Ishikawa (cell line): Measurements from ENCODE around the gene MYO7A.

ENCODE experiments used
- CEBPB ChIP-seq: IDR thresholded peaks from 2 replicates; pipeline ENCODE4 v1.6.1; 2012
- FOXM1 ChIP-seq: IDR thresholded peaks from 2 replicates; pipeline ENCODE4 v1.6.1; 2012; ENCODE audit warnings: low read depth, borderline replicate concordance
- NFIC ChIP-seq: IDR thresholded peaks from 2 replicates; pipeline ENCODE4 v1.6.1; 2012
- RAD21 ChIP-seq: IDR thresholded peaks from 2 replicates; pipeline ENCODE4 v1.6.1; 2012; ENCODE audit warnings: low read depth
- TCF12 ChIP-seq: IDR thresholded peaks from 2 replicates; pipeline ENCODE4 v1.6.1; 2012; ENCODE audit warnings: low read depth
- TEAD4 ChIP-seq: IDR thresholded peaks from 2 replicates; pipeline ENCODE4 v1.6.1; 2012
- YY1 ChIP-seq: IDR thresholded peaks from 2 replicates; pipeline ENCODE4 v1.6.1; 2012; ENCODE audit warnings: low read depth
- TF ChIP-seq, protein P1 (sequence below): IDR thresholded peaks from 2 replicates; pipeline ENCODE4 v1.6.1; 2012; ENCODE audit warnings: low read depth, mild to moderate bottlenecking

DNA sequence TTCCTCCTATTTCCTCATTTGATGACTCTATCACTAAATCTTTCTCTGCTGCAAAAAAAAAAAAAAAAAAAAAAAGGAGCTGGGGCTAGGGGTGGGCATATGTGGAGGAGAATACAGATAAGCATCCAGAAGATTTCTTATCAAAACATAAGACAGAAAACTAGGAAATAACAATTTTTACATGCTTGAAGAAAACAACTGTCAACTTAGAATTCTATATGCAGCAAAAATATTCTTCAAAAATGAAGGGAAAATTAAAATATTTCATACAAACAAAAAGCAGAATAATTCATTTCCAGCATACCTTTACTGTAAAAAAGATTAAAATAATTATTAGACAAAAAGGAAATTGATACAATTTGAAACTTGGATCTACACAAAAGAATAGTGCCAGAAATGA, 134.8 kb downstream of the MYO7A start:
- TF ChIP-seq NFIC = no peak
- TF ChIP-seq RAD21 = no peak
- TF ChIP-seq YY1 = no peak
- TF ChIP-seq FOXM1 = no peak
- TF ChIP-seq TEAD4 = no peak
- TF ChIP-seq TCF12 = no peak
- TF ChIP-seq, protein P1, sequence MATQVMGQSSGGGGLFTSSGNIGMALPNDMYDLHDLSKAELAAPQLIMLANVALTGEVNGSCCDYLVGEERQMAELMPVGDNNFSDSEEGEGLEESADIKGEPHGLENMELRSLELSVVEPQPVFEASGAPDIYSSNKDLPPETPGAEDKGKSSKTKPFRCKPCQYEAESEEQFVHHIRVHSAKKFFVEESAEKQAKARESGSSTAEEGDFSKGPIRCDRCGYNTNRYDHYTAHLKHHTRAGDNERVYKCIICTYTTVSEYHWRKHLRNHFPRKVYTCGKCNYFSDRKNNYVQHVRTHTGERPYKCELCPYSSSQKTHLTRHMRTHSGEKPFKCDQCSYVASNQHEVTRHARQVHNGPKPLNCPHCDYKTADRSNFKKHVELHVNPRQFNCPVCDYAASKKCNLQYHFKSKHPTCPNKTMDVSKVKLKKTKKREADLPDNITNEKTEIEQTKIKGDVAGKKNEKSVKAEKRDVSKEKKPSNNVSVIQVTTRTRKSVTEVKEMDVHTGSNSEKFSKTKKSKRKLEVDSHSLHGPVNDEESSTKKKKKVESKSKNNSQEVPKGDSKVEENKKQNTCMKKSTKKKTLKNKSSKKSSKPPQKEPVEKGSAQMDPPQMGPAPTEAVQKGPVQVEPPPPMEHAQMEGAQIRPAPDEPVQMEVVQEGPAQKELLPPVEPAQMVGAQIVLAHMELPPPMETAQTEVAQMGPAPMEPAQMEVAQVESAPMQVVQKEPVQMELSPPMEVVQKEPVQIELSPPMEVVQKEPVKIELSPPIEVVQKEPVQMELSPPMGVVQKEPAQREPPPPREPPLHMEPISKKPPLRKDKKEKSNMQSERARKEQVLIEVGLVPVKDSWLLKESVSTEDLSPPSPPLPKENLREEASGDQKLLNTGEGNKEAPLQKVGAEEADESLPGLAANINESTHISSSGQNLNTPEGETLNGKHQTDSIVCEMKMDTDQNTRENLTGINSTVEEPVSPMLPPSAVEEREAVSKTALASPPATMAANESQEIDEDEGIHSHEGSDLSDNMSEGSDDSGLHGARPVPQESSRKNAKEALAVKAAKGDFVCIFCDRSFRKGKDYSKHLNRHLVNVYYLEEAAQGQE = no peak
- no peak for TF ChIP-seq CEBPB
